Measurements from ENCODE around the gene CHRNA5.

GRCh38 chr15:78628227-78628626 is 62.9 kb downstream of the CHRNA5 start:
- TF ChIP-seq EZH2 (IDR thresholded peaks at IDR 0.05; ENCODE audit: insufficient read depth, poor library complexity, severe bottlenecking) (no peak), EZH2phosphoT487 (IDR thresholded peaks at IDR 0.05; ENCODE audit: insufficient read depth, low read depth) (no peak)
